Activated B cell treated with CpG ODN at 0.5 μM for 24 hours (primary cell): ENCODE data around the gene ATPAF2. TPM values are rescaled to one million over a fixed set of nuclear protein-coding genes. Genes with fewer than 3 reads are reported as not detected.

Source experiments
- ATAC-seq: fragments of 200-7000 bp; cut with Tn5 transposase; one replicate; pipeline ENCODE4 v1.10.0; 2021; ENCODE audit warnings: low read depth, mild to moderate bottlenecking, moderate library complexity
- CTCF ChIA-PET: fragments of 350-600 bp; sonication (Branson Sonifier 250); formaldehyde crosslinking; loops from one replicate; lab custom pipeline; 2021; ENCODE audit warnings: antibody characterized with exemption; lab: Charles Lee
- POLR2A ChIA-PET: fragments of 350-600 bp; sonication (Branson Sonifier 250); formaldehyde crosslinking; loops from one replicate; lab custom pipeline; 2021; ENCODE audit warnings: antibody characterized with exemption; lab: Charles Lee
- DNase-seq: peaks from one replicate; pipeline ENCODE4 v3.0.0; 2022
- H3K27ac Mint-ChIP-seq: one replicate; pipeline ENCODE4 v1.8.0; 2020; ENCODE audit warnings: mixed read lengths
- H3K27me3 Mint-ChIP-seq: one replicate; pipeline ENCODE4 v1.8.0; 2021; ENCODE audit warnings: mixed read lengths
- H3K36me3 Mint-ChIP-seq: one replicate; pipeline ENCODE4 v1.8.0; 2021; ENCODE audit warnings: low read depth, mixed read lengths
- H3K4me1 Mint-ChIP-seq: one replicate; pipeline ENCODE4 v1.8.0; 2021; ENCODE audit warnings: mixed read lengths
- H3K4me3 Mint-ChIP-seq: one replicate; pipeline ENCODE4 v1.8.0; 2020; ENCODE audit warnings: mild to moderate bottlenecking, mixed read lengths
- H3K9me3 Mint-ChIP-seq: one replicate; pipeline ENCODE4 v1.8.0; 2020; ENCODE audit warnings: mixed read lengths
- CTCF ChIP-seq: fragments of 200-600 bp; IDR thresholded peaks from one replicate; pipeline ENCODE4 v1.8.0; 2022; ENCODE audit warnings: antibody characterized with exemption, mild to moderate bottlenecking
- intact Hi-C: fragments of 100-400 bp; cut with micrococcal nuclease; formaldehyde crosslinking; loops from one replicate; pipeline ENCODE4 v1.15.1; 2024
- total RNA-seq: library from RNA; stranded (reverse); gene quantifications from 2 replicates; pipeline ENCODE4 v1.2.3, GENCODE V29; 2022

Gene ATPAF2
- total RNA-seq, 1 donor from 2014 or later: 69.1 TPM

- intact Hi-C loops: no loop called here
- Mint-ChIP-seq H3K4me1 (peaks cover 5% of the 10 kb centered on the region), H3K27me3 (no peaks in the 10 kb centered on the region), H3K36me3 (no peaks in the 10 kb centered on the region), H3K27ac (no peak overlapping the region), H3K9me3 (no peaks in the 10 kb centered on the region), H3K4me3 (no peak overlapping the region)
- ATAC-seq: no peak
- ChIA-PET POLR2A (no interaction called here), CTCF (no interaction called here)
- TF ChIP-seq CTCF: no peak
- no peak for DNase-seq
These were observed 56.2 kb downstream of the ATPAF2 start for GRCh38 chr17:17982801-17983200.

- no peak overlapping the region for H3K27ac Mint-ChIP-seq
- no peaks in the 10 kb centered on the region for H3K36me3 Mint-ChIP-seq
- no peaks in the 10 kb centered on the region for H3K9me3 Mint-ChIP-seq
- no peak overlapping the region for H3K4me3 Mint-ChIP-seq
- H3K27me3 Mint-ChIP-seq: no peaks in the 10 kb centered on the region
- ChIA-PET POLR2A (no interaction called here), CTCF (no interaction called here)
- intact Hi-C loops: no loop called here
- DNase-seq (no peak), ATAC-seq (no peak)
- TF ChIP-seq CTCF: no peak
- peaks cover 5% of the 10 kb centered on the region for H3K4me1 Mint-ChIP-seq
These were observed 57.6 kb downstream of the ATPAF2 start for GRCh38 chr17:17981330-17981729.

- no peak for ATAC-seq
- POLR2A ChIA-PET: interaction anchor here (0.7 kb wide), 2 partner anchors 100 to 366 kb away, joined by 5 to 6 read pairs; no protein-coding TSS in a partner anchor
- H3K27me3 Mint-ChIP-seq: no peaks in the 10 kb centered on the region
- no peak for DNase-seq
- intact Hi-C loops: no loop called here
- CTCF ChIA-PET: no interaction called here
- H3K4me3 Mint-ChIP-seq: no peak overlapping the region
- peaks cover 5% of the 10 kb centered on the region for H3K4me1 Mint-ChIP-seq
- H3K9me3 Mint-ChIP-seq: no peaks in the 10 kb centered on the region
- H3K27ac Mint-ChIP-seq: no peak overlapping the region
- no peak for TF ChIP-seq CTCF
- H3K36me3 Mint-ChIP-seq: no peaks in the 10 kb centered on the region
These were observed 59.2 kb downstream of the ATPAF2 start for GRCh38 chr17:17979778-17980177.

- peaks cover 5% of the 10 kb centered on the region for H3K4me1 Mint-ChIP-seq
- intact Hi-C loops: no loop called here
- H3K27ac Mint-ChIP-seq: no peak overlapping the region
- H3K4me3 Mint-ChIP-seq: no peak overlapping the region
- ATAC-seq (no peak), DNase-seq (no peak)
- POLR2A ChIA-PET: no interaction called here
- H3K9me3 Mint-ChIP-seq: no peaks in the 10 kb centered on the region
- H3K27me3 Mint-ChIP-seq: no peaks in the 10 kb centered on the region
- H3K36me3 Mint-ChIP-seq: no peaks in the 10 kb centered on the region
- no peak for TF ChIP-seq CTCF
- CTCF ChIA-PET: no interaction called here
These were observed 60.2 kb downstream of the ATPAF2 start for GRCh38 chr17:17978481-17979424.

GRCh38 chr17:17976931-17977570, 61.9 kb downstream of the ATPAF2 start:
- DNase-seq (no peak), ATAC-seq (no peak)
- H3K4me3 Mint-ChIP-seq: no peak overlapping the region
- intact Hi-C loops: no loop called here
- peaks cover 2% of the 10 kb centered on the region for H3K36me3 Mint-ChIP-seq
- TF ChIP-seq CTCF: no peak
- ChIA-PET CTCF (no interaction called here), POLR2A (no interaction called here)
- H3K27me3 Mint-ChIP-seq: no peaks in the 10 kb centered on the region
- H3K9me3 Mint-ChIP-seq: no peaks in the 10 kb centered on the region
- peaks cover 11% of the 10 kb centered on the region for H3K4me1 Mint-ChIP-seq
- no peak overlapping the region for H3K27ac Mint-ChIP-seq
